WI38 (cell line): ENCODE data around the gene GPR42.

Source experiments
- H3K4me3 ChIP-seq: 2 replicates; pipeline ENCODE4 v1.5.1; 2011; ENCODE audit warnings: low read depth, mild to moderate bottlenecking, control low read depth, low read length
- CTCF ChIP-seq: IDR thresholded peaks from 2 replicates; pipeline ENCODE4 v1.5.1; 2012; ENCODE audit warnings: low read depth, mild to moderate bottlenecking, control low read depth, low read length

GPR42 gene

GRCh38 chr19:35331551-35332214 lies 39.2 kb upstream of the GPR42 start:
- no peak overlapping the region for H3K4me3 ChIP-seq
- TF ChIP-seq CTCF, result no peak

DNA sequence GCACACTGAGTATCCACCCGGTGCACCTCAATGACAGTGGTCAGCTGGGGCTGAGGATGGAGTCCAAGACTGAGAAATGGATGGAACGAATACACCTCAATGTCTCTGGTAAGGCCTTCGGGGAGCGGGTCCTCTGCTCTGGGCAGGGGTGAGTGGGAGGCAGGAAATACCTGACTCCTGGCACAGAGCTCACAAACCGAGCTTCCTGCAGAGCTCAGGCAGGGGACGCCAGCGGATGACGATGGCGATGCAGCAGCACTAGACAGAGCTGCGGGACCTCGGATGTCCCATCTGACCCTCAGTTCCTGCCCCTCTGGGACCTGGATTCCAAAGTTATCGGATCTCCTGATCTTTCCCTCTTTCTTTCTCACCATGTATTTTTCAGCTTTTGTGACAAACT lies 38.1 kb upstream of the GPR42 start:
- no peak overlapping the region for H3K4me3 ChIP-seq
- no peak for TF ChIP-seq CTCF

GRCh38 chr19:35334144-35334753 lies 36.6 kb upstream of the GPR42 start:
- TF ChIP-seq CTCF, result no peak
- no peak overlapping the region for H3K4me3 ChIP-seq

DNA sequence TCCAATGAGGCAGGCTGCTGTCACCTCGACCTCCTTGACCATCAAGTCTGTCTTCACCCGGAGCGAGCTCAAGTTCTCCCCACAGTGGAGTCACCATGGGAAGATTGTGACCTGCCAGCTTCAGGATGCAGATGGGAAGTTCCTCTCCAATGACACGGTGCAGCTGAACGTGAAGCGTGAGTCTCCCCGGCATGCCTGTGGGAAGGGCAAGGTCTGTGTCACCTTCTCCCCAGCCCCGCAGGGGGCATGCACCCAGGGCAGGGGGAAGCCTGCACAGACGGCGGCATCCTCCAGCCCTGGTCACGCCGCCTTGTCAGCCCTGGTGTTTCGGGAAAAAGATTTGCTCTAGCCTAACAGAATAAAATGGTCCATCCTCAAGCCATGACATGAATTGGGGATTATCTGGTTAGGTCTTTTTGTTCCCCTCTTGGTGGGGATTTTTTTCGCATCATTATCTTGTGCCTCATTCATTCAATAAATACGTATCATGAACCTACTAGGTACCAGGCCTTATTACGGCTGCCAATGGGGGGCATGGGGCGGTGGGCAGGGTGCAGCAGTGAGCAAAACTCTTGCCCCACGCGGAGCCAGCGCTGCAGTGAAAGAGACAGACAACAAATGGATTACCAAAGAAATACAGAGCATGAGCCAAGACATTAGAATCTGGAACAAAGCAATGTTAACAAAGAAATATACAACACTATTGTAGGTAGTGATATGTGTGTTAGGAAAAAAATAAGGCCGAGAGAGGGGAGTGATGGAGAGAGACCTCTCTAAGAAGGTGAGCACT lies 34.5 kb upstream of the GPR42 start:
- H3K4me3 ChIP-seq, result no peak overlapping the region
- TF ChIP-seq CTCF, result no peak

DNA sequence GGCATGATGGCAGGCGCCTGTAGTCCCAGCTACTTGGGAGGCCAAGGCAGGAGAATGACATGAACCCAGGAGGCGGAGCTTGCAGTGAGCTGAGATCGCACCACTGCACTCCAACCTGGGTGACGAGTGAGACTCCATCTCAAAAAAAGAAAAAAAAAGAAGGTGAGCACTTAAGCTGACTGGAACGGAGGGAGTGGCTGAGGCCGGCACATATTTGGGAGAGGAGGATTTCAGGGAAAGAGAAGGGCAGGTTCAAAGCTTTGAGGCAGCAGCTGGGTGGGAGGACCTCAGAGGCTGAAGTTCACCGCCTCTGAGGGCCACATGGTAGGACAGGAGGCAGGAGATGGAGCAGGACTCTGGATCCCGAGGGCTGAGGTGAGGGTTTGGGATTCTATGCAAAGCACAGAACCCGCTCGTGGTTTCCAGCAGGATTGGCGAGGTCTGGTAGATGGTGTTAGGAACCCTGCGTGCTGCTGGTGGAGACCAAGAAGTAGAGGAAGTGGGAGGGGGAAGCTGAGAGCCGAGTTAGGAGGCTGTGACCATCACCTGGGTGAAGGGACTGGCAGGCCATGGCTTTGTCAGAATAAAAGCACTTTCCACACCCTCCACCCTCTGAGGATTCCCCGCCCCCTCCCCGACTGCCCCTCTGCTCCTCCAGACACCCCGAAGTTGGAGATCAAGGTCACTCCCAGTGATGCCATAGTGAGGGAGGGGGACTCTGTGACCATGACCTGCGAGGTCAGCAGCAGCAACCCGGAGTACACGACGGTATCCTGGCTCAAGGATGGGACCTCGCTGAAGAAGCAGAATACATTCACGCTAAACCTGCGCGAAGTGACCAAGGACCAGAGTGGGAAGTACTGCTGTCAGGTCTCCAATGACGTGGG lies 33.5 kb upstream of the GPR42 start:
- H3K4me3 ChIP-seq, result no peak overlapping the region
- no peak for TF ChIP-seq CTCF

DNA sequence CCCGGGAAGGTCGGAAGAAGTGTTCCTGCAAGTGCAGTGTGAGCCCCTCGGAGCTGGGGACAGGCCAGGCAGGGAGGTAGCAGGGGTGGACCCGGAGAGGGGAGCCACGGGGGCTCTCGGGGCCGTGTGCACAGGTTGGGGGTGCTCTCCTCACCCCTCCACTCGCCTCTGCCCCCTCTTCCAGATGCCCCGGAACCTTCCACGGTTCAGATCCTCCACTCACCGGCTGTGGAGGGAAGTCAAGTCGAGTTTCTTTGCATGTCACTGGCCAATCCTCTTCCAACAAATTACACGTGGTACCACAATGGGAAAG lies 32.9 kb upstream of the GPR42 start:
- no peak for TF ChIP-seq CTCF
- H3K4me3 ChIP-seq, result no peak overlapping the region

DNA sequence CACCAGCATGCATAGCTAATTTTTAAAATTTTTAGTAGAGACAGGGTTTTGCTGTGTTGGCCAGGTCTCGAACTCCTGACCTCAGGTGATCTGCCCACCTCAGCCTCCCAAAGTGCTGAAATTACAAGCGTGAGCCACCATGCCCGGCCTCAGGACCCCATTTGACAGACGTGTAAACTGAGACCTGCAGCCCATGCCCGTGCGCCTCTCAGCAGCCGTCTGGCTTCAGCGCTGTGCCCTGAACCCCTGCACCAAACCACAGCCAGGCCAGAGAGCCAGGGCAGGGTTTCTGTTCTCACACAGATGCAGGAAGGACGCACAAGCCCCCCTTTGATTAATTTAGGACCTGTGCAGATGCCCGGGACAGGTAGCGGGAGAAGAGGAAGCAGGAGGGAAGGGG lies 30.4 kb upstream of the GPR42 start:
- no peak overlapping the region for H3K4me3 ChIP-seq
- TF ChIP-seq CTCF, result no peak
